ENCODE measurements around the gene SEC14L5.

SEC14L5 gene

DNA sequence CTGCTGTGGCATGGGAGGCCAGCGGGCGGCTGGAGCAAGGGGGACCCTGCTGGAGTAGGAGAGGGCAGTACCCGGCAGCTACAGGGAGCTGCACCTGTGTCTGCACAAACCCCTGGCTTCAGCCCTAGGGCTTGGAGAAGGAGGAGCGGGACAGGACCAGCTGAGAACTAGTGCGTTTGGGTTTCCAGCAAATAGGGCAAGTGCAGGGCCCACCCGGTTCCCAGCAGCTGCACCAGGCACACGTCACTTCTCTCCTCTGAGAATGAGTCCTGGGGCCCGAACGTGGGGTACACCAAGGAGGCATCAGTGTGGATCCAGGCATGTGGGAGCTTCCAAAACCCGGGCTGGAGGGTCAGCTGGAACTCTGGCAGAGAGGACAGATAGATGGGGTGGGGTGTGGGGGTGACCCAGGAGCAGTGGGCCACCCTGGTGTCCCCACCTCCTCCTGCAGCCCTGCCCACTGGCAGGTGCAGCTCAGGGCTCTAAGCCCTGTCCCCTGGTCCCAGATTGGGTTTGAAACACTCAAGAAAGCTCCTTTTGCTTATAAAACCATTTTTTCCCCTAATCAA is 102.0 kb downstream of the SEC14L5 start:
- TF ChIP-seq, protein P1, sequence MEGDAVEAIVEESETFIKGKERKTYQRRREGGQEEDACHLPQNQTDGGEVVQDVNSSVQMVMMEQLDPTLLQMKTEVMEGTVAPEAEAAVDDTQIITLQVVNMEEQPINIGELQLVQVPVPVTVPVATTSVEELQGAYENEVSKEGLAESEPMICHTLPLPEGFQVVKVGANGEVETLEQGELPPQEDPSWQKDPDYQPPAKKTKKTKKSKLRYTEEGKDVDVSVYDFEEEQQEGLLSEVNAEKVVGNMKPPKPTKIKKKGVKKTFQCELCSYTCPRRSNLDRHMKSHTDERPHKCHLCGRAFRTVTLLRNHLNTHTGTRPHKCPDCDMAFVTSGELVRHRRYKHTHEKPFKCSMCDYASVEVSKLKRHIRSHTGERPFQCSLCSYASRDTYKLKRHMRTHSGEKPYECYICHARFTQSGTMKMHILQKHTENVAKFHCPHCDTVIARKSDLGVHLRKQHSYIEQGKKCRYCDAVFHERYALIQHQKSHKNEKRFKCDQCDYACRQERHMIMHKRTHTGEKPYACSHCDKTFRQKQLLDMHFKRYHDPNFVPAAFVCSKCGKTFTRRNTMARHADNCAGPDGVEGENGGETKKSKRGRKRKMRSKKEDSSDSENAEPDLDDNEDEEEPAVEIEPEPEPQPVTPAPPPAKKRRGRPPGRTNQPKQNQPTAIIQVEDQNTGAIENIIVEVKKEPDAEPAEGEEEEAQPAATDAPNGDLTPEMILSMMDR (IDR thresholded peaks at IDR 0.05; ENCODE audit: low read depth, low read length, missing control alignments) = no peak
- no peak for DNase-seq (ENCODE audit: low read depth)
- in situ Hi-C loops (cut with HindIII; ENCODE audit: low sequenced_read_pairs) = no loop called here
- no peak overlapping the region for H3K4me3 ChIP-seq (ENCODE audit: low read depth, low read length)

- DNase-seq (ENCODE audit: low read depth) = no peak
- H3K4me3 ChIP-seq (ENCODE audit: low read depth, low read length) = no peak overlapping the region
- in situ Hi-C loops (cut with HindIII; ENCODE audit: low sequenced_read_pairs) = no loop called here
- TF ChIP-seq, protein P1 (IDR thresholded peaks at IDR 0.05; ENCODE audit: low read depth, low read length, missing control alignments) = no peak
Observed at GRCh38 chr16:5062051-5062450, 103.9 kb downstream of the SEC14L5 start.

DNA sequence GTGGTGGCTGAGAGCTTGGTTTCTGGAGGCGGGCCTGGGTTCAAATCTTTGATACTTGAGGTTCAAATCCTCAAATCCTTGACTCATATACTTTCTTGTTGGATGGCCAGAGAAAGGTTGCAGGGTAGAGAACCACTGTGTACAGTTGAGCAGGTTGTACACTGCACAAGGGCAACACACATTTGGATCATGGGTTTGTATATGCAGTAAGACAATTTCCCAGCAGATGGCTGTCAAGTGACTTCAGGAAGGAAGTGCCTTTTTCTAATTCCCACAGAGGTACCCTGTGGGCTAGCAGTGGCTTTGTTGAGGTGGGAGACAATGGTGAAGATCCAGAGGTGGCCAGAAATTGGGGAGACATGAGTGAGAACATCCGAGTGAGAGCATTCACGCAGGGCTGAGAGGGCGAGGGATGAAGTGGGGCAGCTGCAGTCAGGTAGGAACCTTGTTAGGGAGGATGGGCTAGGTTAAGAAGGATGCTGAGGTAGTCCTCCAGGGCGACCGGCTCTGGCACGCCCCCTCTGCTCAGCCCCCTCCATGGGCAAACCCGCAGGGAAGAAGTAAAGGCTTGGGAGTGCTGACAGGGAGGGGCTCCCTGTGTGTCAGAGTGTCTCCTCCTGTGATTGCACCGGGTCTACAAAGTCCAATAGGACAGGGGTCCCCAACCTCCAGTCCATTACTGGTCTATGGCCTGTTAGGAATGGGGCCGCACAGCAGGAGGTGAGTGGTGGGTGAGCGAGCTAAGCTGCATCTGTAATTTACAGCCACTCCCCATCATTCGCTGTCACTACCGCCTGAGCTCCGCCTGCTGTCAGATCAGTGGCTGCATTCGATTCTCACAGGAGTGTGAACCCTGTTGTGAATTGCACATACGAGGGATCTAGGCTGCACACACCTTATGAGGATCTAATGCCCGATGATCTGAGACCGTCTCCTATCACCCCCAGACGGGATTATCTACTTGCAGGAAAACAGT is 104.9 kb downstream of the SEC14L5 start:
- in situ Hi-C loops (cut with HindIII; ENCODE audit: low sequenced_read_pairs) = no loop called here
- TF ChIP-seq, protein P1 (IDR thresholded peaks at IDR 0.05; ENCODE audit: low read depth, low read length, missing control alignments) = no peak
- H3K4me3 ChIP-seq (ENCODE audit: low read depth, low read length) = no peak overlapping the region
- no peak for DNase-seq (ENCODE audit: low read depth)

GRCh38 chr16:5064915-5065314 is 106.8 kb downstream of the SEC14L5 start:
- in situ Hi-C loops (cut with HindIII; ENCODE audit: low sequenced_read_pairs) = no loop called here
- TF ChIP-seq, protein P1 (IDR thresholded peaks at IDR 0.05; ENCODE audit: low read depth, low read length, missing control alignments) = no peak
- no peak overlapping the region for H3K4me3 ChIP-seq (ENCODE audit: low read depth, low read length)
- DNase-seq (ENCODE audit: low read depth) = no peak

- no peak overlapping the region for H3K4me3 ChIP-seq (ENCODE audit: low read depth, low read length)
- DNase-seq (ENCODE audit: low read depth) = no peak
- in situ Hi-C loops (cut with HindIII; ENCODE audit: low sequenced_read_pairs) = no loop called here
- TF ChIP-seq, protein P1 (IDR thresholded peaks at IDR 0.05; ENCODE audit: low read depth, low read length, missing control alignments) = no peak
Observed at GRCh38 chr16:5065326-5065725, 107.2 kb downstream of the SEC14L5 start.

- no peak for DNase-seq (ENCODE audit: low read depth)
- in situ Hi-C loops (cut with HindIII; ENCODE audit: low sequenced_read_pairs) = no loop called here
- TF ChIP-seq, protein P1 (IDR thresholded peaks at IDR 0.05; ENCODE audit: low read depth, low read length, missing control alignments) = no peak
- no peak within 1 kb of the TSS for H3K4me3 ChIP-seq (ENCODE audit: low read depth, low read length)
Observed at GRCh38 chr16:5065813-5066212, 107.7 kb downstream of the SEC14L5 start, which contains the start of gene C16orf89. Gene C16orf89 (minus strand): TSS chr16:5065956. CDS start chr16:5065908, 48 bp downstream.

Measured in astrocyte of the cerebellum (primary cell).